GM08714 (cell line): ENCODE data around the gene BMAL1.

ENCODE experiments used
- H3K4me3 ChIP-seq: fragments of 200-500 bp; sonication (Bioruptor generic); 2 replicates; pipeline ENCODE4 v1.5.1; 2014; ENCODE audit warnings: mild to moderate bottlenecking, low read length, inconsistent platforms
- ZNF274 ChIP-seq: IDR thresholded peaks from 2 replicates; pipeline ENCODE4 v1.6.1; 2012; ENCODE audit warnings: mild to moderate bottlenecking, low read depth, low read length

The BMAL1 gene

GRCh38 chr11:13310443-13310842 is 32.9 kb downstream of the BMAL1 start:
- TF ChIP-seq ZNF274, result no peak

GRCh38 chr11:13311570-13311969 is 34.0 kb downstream of the BMAL1 start:
- TF ChIP-seq ZNF274, result no peak
- H3K4me3 ChIP-seq, result no peak overlapping the region

More at GRCh38 chr11:13310443-13310842, 32.9 kb downstream of the BMAL1 start:
- no peak overlapping the region for H3K4me3 ChIP-seq

GRCh38 chr11:13313005-13313819 is 35.6 kb downstream of the BMAL1 start:
- no peak for TF ChIP-seq ZNF274
- H3K4me3 ChIP-seq, result no peak overlapping the region

GRCh38 chr11:13314676-13315394 is 37.2 kb downstream of the BMAL1 start:
- no peak overlapping the region for H3K4me3 ChIP-seq
- no peak for TF ChIP-seq ZNF274

GRCh38 chr11:13315517-13316432 is 38.2 kb downstream of the BMAL1 start:
- no peak overlapping the region for H3K4me3 ChIP-seq

GRCh38 chr11:13316528-13316961 is 39.0 kb downstream of the BMAL1 start:
- H3K4me3 ChIP-seq, result no peak overlapping the region
- TF ChIP-seq ZNF274, result no peak

More at GRCh38 chr11:13315517-13316432, 38.2 kb downstream of the BMAL1 start:
- no peak for TF ChIP-seq ZNF274

- TF ChIP-seq ZNF274, result no peak
Measured at GRCh38 chr11:13317293-13318080, 39.9 kb downstream of the BMAL1 start.

GRCh38 chr11:13318498-13319295 is 41.1 kb downstream of the BMAL1 start:
- no peak overlapping the region; the same call in 1 of the 2 replicates for H3K4me3 ChIP-seq
- TF ChIP-seq ZNF274, result no peak

More at GRCh38 chr11:13317293-13318080, 39.9 kb downstream of the BMAL1 start:
- H3K4me3 ChIP-seq, result no peak overlapping the region

- no peak for TF ChIP-seq ZNF274
- H3K4me3 ChIP-seq, result no peak overlapping the region
Measured at GRCh38 chr11:13320688-13321087, 43.1 kb downstream of the BMAL1 start.

- no peak for TF ChIP-seq ZNF274
- H3K4me3 ChIP-seq, result no peak overlapping the region
Measured at GRCh38 chr11:13321431-13321830, 43.8 kb downstream of the BMAL1 start.

GRCh38 chr11:13324141-13324540 is 46.6 kb downstream of the BMAL1 start:
- no peak for TF ChIP-seq ZNF274
- H3K4me3 ChIP-seq, result no peak overlapping the region

- no peak for TF ChIP-seq ZNF274
- H3K4me3 ChIP-seq, result no peak overlapping the region
Measured at GRCh38 chr11:13324709-13325108, 47.1 kb downstream of the BMAL1 start.

- H3K4me3 ChIP-seq, result no peak overlapping the region
- no peak for TF ChIP-seq ZNF274
Measured at GRCh38 chr11:13327421-13327820, 49.8 kb downstream of the BMAL1 start.
